Subcutaneous adipose tissue (tissue), 4 donors: ENCODE results near the gene ANKRA2. TPM values are rescaled to one million over a fixed set of nuclear protein-coding genes. Genes with fewer than 3 reads are reported as not detected.

Experiments
- CTCF ChIP-seq: fragments of 450-650 bp; IDR thresholded peaks from one replicate; pipeline ENCODE4 v1.5.1; 2016; ENCODE audit warnings: low read depth, mild to moderate bottlenecking, control low read depth, antibody characterized with exemption, moderate library complexity
- total RNA-seq, 4 donors: library from RNA; depleted of rRNA; stranded (reverse); fragments of >200 nt; gene quantifications; one replicate each; pipeline ENCODE4 v1.1.0, GENCODE V29; 2016

The ANKRA2 gene
- total RNA-seq, 4 donors from 2014 or later = 13.5 to 42.7 (median 32.6) TPM

GRCh38 chr5:73532195-73532594 is 33.2 kb downstream of the ANKRA2 start:
- no peak for TF ChIP-seq CTCF

GRCh38 chr5:73531356-73531755 is 34.1 kb downstream of the ANKRA2 start:
- no peak for TF ChIP-seq CTCF

GRCh38 chr5:73529081-73529480 is 36.4 kb downstream of the ANKRA2 start:
- TF ChIP-seq CTCF = no peak

- TF ChIP-seq CTCF = no peak
Measured at GRCh38 chr5:73528248-73528647, 37.2 kb downstream of the ANKRA2 start.

- TF ChIP-seq CTCF = no peak
Measured at GRCh38 chr5:73525606-73526203, 39.7 kb downstream of the ANKRA2 start.

GRCh38 chr5:73523861-73524260 is 41.6 kb downstream of the ANKRA2 start:
- no peak for TF ChIP-seq CTCF

GRCh38 chr5:73522989-73523388 is 42.5 kb downstream of the ANKRA2 start:
- no peak for TF ChIP-seq CTCF
